HTR-8/SVneo (cell line): Measurements from ENCODE around the gene HIPK3.
"Not testable (repeated sequence)": the region's sequence is repeated elsewhere in the genome, so short reads cannot be mapped to it uniquely, and the experiment has no call there.

Experiments
- DNase-seq: peaks from one replicate; pipeline ENCODE4 v3.0.0; 2011; ENCODE audit warnings: low spot score, mixed read lengths; ENCODE audit not compliant: insufficient read length
- FAIRE-seq: peaks from 2 replicates; lab custom pipeline; 2011; peaks lifted over from hg19 to GRCh38; lab: Jason Lieb, UNC

The HIPK3 gene

DNA sequence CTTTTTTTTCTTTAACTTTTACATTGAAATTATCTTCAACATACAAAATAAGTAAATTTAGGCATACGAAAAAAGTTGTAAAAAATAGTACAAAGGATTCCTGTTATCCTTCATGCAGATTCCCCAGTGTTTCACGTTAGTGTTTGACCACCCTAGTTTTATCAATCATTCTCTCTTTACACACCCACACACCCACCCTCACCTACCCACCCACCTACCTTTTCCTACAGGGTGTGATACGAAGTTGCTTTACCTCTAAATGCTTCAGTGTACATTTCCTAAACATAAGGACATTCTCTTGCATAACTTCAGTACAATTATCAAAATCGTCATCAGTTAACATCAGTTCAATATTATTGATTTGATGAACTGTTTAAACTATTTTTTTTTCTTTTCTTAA lies 37.0 kb downstream of the HIPK3 start:
- FAIRE-seq: no peak
- no peak for DNase-seq

DNA sequence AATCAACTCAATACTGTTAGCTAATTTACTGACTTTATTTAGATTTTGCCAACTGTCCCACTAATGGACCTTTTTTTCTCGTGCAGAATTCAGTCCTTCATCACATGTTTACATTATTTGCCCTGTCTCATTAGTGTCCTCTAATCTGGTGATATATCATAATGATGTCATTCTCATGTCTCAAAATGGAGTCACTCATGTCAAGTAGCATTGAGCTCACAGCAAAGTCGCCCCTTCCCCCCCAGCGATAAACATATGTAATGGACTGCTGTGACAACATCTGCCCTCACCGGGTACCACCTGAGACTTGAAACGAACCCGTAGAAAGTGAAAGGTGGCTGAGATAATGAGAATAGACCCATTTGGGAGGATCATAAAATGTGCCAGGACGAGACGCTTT lies 37.6 kb downstream of the HIPK3 start:
- DNase-seq (no peak), FAIRE-seq (no peak)

DNA sequence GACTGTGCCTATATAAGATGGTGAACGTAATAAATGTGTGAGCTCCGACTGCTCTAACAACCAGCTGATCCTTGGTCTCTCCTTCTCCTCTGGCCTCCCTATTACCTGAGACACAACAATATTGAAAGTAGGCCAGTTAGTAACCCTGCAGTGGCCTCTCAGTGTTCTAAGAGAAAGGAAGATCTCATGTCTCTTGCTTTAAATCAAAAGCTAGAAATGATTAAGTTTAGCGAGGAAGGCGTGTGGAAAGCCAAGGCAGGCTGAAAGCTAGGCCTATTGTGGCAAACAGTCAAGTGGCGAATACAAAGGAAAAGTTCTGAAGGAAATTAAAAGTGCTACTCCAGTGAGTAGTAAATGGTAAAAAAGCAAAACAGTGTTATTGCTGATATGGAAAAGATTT lies 39.5 kb downstream of the HIPK3 start:
- FAIRE-seq (no peak), DNase-seq (no peak)

DNA sequence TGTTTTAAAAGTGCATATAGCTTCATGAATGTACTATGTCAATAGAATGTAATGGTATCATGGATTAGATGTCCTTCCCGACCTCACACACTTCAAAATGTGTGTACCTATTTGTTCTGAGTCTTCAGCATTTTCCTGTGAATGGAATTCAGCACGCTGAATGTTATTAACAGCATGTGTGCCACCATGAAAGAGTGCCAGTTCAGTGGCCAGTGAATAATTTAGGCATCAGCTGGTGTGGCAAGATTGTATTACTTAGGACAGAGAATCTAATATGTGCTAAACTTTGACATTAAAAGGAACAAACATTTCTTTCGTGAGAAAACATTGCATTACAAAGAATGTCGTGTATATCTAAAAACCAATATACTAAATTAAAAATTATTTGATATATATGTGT lies 46.4 kb downstream of the HIPK3 start:
- no peak for DNase-seq
- FAIRE-seq: no peak

DNA sequence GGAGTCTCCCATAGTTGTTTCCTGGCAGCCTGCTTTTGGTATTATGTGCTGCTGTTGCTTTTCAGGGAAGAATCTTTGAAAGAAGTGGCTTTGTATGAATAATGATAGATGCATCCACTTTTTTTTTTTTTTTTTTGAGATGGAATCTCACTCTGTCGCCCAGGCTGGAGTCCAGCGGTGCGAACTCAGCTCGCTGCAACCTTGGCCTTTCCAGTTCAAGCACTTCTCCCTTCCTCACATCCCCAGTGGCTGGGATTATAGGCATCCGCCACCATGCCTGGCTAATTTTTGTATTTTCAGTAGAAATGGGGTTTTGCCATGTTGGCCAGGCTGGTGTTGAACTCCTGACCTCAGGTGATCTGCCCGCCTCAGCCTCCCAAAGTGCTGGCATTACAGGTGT lies 49.6 kb downstream of the HIPK3 start:
- DNase-seq, FAIRE-seq: not testable (repeated sequence)

DNA sequence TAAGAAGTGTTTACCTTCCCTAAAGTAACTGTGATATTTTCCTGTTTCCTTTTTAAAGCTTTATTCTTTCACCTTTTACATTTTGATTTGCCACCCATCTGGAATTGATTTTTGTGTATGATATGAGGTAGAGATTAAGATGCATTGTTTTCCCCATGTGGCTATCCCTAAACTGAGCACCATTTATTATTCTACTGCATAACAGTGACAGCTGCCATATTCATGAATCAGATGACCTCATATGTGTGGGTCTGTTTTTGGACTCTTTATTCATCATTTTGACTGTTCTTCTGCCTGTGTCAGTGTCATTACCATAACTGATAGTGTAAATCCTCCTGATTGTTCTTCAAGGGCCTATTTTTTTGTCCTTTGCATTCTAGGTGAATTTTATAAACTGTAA lies 50.8 kb downstream of the HIPK3 start:
- FAIRE-seq (no peak), DNase-seq (no peak)

DNA sequence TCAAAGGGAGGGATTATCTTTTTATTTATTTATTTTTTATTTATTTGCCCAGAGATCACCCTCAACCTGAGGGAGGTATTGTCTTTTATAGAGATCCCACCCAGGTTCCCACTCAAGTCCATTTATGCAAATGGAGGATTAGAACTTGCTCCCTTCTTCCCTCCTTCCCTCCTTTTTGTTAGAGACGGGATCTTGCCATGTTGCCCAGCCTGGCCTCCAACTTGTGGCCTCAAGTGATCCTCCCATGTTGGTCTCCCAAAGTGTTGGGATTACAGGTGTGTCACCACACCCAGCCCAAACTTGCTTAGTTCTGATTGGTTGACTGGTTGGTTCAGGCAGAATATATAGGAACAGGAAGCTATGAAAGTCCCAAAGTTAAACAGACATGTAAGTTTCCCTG lies 51.9 kb downstream of the HIPK3 start:
- DNase-seq (no peak), FAIRE-seq (no peak)

DNA sequence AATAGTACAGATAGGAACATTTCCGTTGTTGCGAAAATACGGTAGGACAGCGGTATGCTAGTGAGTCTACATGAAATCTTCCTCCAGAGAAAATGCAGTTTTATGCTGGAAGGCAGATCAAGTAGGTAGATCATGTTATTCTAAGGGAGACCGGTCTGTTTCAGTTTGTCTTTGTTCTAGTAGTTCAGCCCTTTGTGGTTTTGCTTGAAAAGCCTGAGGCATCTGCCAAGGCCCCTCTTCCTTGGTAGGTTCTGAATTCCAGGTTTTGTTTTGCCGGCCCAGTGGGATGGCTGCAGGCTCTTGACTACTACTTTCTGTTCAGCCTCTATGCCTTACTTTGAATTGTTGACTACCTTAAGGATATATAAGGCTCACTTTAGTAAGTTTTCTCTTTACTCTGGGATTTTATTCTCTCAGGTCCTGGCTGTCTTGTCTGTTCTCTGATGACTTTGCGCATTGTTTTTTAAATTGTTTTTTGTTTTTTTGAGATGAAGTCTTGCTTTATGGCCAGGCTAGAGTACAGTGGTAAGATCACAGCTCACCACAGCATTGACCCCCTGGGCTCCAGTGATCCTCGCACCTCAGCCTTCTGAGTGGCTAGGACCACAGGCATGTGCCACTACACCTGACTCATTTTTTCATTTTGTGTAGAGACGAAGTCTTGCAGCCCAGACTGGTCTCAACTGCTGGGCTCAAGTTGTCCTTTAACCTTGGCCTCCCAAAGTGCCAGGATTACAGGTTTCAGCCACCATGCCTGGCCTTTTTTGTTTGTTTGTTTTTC lies 53.7 kb downstream of the HIPK3 start:
- FAIRE-seq (no peak), DNase-seq (no peak)

DNA sequence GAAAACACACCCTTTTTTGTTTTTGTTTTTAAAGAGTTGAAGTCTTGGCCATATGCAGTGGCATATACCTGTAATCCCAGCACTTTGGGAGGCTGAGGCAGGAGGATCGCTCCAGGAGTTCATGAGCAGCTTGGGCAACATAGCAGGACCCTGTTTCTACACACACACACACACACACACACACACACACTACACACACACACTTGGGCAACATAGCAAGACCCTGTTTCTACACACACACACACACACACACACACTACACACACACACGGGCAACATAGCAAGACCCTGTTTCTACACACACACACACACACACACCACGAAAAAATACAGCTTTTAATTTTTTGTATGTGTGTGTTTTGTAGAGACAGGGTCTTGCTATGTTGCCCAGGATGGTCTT lies 54.5 kb downstream of the HIPK3 start:
- FAIRE-seq (no peak), DNase-seq (no peak)

DNA sequence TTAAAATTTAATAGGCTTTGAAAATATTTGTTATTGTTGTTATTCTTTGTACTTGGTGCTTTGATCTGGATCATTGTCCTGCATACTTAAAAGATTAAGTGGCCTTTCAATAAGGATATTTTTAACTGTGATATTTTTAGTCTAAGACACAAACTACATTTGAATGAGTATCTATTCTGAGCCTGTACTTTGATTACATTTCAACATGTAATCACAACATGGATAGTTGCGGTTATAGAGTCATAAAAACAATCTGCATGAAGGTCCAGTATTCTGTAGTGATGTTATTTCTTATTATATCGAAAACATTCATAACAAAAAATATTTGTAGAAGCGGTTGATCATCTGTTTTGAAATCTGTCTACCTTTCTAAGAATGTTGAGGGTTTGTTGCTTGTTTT lies 58.6 kb downstream of the HIPK3 start:
- FAIRE-seq: no peak

DNA sequence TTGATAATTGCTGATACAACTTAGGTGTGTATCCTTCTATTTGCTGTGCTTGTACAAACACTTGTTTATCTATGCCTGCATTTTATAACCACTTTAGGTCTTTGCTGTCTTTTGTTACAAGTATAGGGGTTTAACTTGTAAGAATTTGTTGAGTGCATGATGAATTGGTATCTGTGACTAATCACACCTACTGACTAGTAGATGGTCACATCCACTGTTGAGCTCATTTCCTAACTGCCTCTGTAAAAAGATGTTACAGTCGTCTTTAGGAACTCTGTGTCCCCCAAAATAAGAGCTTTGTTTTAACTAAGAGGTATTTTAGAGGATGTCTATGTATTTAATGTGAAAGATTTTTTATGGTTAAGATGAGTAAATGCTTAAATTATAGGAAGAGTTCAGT lies 60.5 kb downstream of the HIPK3 start:
- DNase-seq: no peak
- FAIRE-seq: no peak

More for the DNA sequence above, 58.6 kb downstream of the HIPK3 start:
- no peak for DNase-seq

DNA sequence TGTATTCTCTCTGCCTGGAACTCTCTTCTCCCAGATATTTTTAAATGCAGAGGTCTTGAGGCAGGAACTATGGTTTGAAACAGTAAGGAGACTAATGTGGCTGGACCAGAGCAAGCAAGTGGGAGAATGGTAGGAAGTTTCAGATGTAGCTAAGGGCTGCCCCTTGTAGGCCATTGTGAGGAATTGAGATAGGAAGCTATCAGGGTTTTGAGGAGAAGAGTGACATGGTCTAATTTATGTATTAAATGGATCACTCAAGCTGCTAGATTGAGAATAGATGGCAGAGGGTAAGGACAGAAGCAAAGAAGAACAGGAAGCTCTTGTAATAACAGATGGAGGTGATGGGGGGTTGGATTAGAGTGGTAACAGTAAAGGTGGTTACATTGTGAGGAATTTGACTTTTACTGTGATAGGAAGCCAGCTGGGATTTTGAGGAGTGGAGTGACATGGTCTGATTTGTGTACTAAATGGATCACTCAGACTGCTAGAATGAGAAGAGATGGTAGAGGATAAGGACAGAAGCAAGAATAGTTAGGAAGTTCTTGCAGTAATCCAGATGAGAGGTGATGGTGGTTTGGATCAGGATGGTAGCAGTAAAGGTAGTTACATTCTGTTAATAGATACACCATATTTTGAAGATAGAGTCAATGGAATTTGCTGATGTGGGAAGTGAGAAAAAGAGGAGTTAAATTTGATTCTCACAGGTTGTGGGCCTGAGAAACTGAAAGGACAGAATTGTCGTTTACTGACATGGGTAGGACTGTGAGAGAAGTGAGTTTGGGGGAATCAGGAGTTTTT lies 63.0 kb downstream of the HIPK3 start:
- DNase-seq: no peak
- FAIRE-seq: peak; percentile 20

DNA sequence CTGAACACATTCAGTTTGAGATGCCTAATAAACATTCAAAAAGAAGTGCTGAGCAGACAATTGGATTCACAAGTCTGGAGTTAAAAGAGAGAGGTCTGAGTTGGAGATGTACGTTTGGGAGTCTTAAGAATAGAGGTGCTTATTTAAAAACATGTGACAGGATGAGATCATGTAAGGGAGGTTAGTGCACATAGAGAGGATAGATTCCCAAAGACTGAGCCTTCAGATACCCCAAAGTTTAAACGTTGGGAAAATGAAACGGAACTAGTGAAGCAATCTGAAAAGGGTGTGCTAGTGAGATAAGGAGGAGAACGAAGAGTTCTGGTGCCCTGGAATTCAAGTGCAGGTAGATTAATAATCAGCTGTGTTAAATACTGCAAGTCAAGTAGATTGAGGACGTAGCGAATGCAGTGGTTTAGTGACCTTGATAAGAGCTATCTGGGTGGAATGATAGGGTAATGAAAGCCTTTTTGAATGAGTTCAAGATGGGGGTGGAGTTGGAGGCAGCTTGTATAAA lies 63.7 kb downstream of the HIPK3 start:
- DNase-seq: no peak
- FAIRE-seq: no peak

DNA sequence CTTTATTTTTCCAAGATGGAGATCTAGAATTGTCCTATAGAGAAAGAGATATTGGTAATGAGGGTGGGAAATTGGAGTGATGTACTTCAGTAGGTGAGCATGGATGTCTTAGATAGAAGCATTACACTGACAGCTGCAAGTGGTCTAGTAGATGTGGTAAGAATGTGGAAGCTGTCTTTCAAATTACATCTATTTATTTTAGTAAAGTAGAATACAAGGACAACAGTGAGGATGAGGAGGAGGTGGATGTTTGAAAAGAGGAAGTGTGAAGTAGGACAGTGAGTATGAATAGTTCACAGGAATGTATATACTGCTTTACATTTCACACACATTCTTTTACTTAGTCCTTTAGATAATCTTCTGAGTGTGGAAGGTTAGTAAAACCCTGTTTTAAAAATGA lies 64.2 kb downstream of the HIPK3 start:
- DNase-seq: no peak
- no peak for FAIRE-seq

DNA sequence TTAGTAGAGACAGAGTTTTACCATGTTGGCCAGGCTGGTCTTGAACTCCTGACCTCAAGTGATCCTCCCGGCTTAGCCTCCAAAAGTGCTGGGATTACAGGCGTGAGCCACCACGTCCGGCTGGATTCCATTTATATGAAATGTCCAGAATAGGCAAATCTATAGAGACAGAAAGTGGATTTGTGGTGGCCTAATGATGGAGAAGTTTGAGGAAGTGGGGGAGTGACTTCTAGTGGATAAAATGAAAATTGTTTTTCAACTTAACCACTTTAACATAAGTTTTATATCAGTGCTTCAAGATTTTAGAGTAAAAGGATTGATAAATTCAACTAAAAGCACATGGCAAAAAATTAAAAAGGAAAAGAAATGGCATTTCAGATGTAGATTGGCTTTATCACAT lies 66.2 kb downstream of the HIPK3 start:
- DNase-seq (no peak), FAIRE-seq (no peak)

DNA sequence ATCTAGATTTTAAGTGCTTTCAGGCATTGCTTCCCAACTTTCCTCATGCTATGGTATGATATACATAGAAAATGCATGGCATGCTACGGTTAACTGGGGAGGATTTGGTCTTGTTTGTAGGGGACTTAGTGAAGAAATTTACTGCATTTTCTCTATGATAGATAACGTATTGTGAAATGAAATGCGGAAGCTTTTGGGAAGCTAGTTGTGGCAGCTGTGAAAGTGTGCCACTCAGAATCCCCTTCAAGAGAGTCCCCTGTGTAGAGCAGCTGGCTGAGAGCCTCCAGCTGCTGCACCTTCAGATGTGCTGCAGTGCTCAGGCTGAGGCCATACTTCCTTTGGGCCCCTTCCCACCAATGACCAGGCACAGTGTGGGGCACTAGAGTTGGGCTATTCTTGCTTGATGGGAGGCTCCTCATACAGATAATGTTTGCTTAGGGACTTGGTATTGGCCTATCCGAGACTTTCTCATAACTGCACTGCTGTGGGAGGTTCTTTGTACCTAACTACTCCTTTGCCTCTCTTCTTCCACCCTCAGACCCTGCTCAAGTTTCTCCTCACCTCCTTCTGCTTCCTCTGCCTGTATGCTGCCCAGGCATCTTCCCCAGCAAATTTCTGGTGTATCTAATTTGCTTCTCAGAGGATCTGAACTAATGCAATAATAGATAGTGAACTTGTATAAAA lies 67.3 kb downstream of the HIPK3 start:
- DNase-seq: no peak
- FAIRE-seq: no peak

DNA sequence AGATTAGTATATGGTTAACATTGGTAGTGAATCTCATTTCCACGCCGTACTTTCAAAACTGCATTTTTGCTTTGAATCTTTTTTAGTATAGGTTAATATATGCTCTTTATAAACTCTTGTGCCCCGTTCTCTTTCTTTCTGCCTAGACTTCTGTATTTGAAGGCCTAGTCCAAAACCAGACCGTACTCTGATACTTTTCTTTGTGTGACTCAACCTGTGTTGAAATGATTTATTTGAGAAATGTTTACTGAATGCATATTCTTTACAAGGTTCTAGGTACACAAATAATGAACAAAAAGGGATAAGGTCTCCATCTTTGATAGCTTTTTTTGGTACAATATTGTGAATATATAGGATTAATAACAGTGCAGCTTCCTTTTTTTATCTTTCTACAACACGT lies 68.3 kb downstream of the HIPK3 start:
- FAIRE-seq (no peak), DNase-seq (no peak)

DNA sequence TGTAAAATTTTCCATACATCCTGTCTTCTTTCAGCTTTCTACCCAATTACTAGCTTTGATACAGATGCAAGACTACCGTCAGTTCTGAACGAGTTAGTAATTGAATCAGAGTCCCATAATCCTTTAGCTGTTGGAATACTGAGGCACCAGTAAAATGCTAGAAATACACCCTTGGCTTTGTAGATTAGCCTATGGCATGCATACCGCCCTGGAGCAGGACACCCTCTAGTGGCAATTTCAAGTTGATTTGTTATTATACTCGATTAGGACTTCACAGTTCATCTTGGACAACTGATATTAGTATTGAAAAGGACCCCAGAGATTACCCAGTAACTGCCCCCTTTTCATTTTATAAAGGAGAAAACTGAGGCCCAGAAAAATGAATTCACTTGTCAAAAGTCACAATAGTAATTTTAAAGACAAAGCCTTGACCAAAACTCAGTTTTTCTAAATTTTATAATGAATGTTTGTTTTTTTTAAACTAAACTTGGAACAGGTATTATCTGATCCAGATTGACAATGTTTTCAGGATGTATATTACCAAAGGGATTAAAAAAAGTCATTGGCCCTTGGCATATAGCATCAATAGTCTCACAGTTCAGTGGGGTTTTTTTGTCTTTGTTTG lies 72.6 kb downstream of the HIPK3 start:
- DNase-seq: peak; percentile 51
- peak; percentile 36 for FAIRE-seq

DNA sequence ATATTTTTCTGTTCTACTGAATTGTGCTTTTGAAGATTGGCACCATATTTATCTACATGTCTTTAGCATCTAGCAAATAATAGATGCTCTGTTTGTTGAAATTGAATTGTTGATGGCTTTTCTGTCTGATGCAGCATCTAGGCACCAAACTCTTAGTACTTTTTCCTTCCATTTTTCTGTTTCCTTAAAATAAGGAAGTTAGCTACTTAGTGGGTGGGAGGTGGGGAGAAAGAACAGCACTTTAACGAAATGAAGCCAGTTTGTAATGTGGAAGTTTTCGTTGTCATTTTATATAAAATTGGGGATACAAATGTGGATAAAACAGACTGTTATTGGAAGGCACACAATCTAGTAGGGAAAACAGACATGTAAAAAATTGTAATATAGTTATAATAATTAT lies 76.6 kb downstream of the HIPK3 start:
- DNase-seq: no peak
- no peak for FAIRE-seq

DNA sequence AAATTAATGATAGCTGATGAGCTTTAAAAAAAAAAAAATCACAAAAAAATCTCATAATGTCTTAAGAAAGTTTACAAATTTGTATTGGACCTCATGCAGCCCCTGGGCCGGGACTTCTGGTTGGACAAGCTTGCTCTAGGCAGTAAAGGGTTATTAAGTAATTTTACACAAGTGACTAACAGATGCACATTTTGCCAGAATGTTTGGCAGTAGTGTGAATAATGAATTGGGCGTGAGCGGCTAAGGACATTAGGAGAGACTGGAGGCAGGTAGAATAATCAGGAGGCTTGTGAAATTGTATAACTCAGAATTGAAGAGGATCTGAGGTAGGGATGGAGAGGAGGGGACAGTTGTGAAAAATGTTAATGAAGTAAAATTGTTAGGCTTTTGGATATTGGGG lies 77.4 kb downstream of the HIPK3 start:
- FAIRE-seq (no peak), DNase-seq (no peak)
